ENCODE data around the gene RCOR2.

RCOR2 gene

DNA sequence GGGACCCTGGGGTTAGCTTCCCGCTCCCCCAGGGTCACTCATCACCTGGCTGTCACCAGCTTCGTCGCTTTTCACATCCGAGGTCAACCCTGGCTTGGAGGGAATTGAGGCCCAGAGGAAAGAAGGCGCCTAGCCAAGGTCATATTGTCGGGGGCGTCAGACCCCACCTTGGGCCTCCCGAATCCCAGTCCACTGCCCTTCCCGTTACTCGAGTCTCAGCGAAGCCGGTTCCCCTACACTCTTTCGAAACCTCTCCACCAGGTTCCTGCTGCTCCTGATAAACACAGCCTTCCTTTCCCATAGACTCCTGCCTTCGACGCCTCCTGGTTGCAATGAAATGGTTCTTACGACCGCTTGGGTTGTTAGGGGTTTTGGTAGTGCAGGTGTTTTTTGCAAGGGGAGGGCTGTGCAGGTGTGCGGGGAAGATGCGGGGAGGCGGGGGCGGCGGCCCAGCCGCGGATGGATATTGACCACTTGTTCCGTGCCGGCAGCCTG is 22.5 kb upstream of the RCOR2 start:
- DNase-seq (ENCODE audit: low read depth in 1 of 2, low spot score in 1 of 2), result peak in 1 of 2 experiments; percentile 54
- no peak for TF ChIP-seq JUND (IDR thresholded peaks at IDR 0.05; ENCODE audit: low read depth)
- in situ Hi-C loops (cut with HindIII; ENCODE audit: low pct_unique_long_range_greater_than_20kb, low sequenced_read_pairs), result no loop called here

DNA sequence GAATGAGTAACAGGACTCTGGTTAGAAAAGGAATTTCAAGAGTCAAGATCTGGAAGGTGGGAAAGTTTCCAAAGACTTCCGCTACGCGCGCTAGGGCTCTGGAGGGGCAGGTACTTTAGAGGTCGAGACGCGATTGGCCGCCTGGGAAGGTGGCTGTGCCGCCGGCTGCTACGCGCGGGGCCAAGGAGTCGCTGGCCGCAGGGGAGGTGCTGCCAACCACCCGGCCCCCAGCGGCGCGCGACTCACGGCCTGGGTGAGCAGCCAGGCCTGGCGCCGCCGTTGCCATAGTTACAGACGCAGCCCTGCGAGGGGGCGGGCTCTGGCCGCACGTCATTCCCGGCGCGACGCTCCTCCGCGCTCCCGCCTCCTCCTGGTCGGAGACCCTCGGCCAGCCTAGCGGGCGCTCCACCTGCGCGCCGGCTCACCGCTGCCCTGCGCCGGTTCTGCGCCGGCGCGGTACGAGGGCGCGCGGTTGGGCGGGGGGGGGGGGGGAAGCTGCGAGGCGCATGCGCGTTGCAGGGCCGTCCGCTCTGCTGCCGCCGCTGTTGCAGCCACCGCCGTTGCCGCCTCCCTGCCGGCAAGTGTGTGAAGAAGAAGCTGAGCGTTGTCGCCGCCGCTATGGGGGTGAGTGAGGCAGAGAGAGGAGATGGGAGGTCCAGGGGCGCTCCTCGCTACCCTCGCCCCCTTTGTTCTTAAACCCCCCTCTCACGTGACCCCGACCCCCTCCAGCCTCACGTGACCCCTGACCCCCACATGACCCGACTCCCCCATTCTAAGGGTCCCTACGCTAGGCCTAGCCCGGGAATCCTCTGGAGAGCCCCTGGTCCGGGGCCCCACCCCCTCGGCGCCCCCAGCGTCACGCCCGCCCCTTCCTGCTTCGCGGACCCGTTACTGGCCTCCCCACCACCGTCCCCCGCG is 21.8 kb upstream of the RCOR2 start, which contains the start of gene NAA40:
Gene NAA40, plus strand, starts transcription at position 524 of the 918 bp plus-strand sequence. Its CDS starts 95 bp downstream, at position 619.
- no peak for TF ChIP-seq JUND (IDR thresholded peaks at IDR 0.05; ENCODE audit: low read depth)
- in situ Hi-C loops (cut with HindIII; ENCODE audit: low pct_unique_long_range_greater_than_20kb, low sequenced_read_pairs), result no loop called here
- DNase-seq (ENCODE audit: low read depth in 1 of 2, low spot score in 1 of 2), result peak; percentile 96 to 99

DNA sequence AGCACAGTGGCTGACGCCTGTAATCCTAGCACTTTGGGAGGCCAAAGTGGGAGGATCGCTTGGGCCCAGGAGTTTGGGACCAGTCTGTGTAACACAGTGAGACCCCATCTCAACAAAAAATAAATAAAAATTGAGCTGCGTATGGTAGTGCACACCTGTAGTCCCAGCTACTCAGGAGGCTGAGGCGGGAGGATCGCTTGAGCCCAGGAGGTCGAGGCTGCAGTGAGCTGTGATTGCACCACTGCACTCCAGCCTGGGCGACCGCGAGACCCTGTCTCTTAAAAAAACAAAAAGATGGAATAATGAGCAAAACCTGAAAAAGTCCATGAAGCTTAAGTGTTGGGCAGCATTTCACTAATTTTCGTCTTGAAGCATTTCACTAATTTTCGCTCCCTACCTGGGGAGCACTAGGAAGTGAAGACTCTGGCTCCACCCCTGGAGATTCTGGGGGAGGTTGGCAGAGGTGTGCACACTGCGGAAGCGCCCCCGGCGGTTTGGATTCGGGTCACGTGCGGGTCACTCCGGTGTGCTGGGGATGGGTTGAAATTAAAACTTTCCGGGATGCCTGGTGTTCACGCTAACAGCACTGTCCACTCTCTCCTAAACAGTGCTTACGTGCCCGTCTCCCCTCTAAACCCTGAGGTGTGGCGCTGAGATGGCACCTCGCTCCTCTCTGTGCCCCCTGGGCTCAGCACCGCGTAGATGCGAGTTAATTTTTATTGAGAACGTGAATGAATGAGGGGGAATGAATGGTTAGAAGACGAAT is 20.9 kb upstream of the RCOR2 start:
- DNase-seq (ENCODE audit: low read depth in 1 of 2, low spot score in 1 of 2), result peak; percentile 66 to 87
- TF ChIP-seq JUND (IDR thresholded peaks at IDR 0.05; ENCODE audit: low read depth), result no peak
- in situ Hi-C loops (cut with HindIII; ENCODE audit: low pct_unique_long_range_greater_than_20kb, low sequenced_read_pairs), result no loop called here

DNA sequence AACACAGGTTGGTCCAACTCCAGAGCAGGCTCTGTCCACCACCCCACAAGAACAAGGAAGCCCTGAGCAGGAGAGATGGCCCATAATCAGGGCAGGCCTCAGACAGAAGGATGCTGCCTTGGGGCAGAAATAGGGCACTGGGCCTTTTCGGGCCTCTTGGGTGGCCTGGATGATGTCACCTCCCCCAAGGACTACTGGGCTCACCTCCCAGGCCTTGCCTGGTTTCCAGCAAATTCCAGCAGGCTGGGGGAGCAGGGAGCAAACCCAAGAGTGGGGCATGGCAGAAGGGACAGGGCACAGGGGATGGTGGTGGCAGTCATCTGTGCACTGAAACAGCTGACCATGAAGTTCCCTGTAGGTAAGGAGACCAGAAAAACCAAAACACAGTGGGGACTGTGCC is 16.5 kb upstream of the RCOR2 start:
- TF ChIP-seq JUND (IDR thresholded peaks at IDR 0.05; ENCODE audit: low read depth), result no peak
- in situ Hi-C loops (cut with HindIII; ENCODE audit: low pct_unique_long_range_greater_than_20kb, low sequenced_read_pairs), result loop anchor here (5.0 kb wide), 1 partner anchor 96 kb away; the partner anchor contains the start of gene MARK2
- no peak for DNase-seq (ENCODE audit: low read depth in 1 of 2, low spot score in 1 of 2)

DNA sequence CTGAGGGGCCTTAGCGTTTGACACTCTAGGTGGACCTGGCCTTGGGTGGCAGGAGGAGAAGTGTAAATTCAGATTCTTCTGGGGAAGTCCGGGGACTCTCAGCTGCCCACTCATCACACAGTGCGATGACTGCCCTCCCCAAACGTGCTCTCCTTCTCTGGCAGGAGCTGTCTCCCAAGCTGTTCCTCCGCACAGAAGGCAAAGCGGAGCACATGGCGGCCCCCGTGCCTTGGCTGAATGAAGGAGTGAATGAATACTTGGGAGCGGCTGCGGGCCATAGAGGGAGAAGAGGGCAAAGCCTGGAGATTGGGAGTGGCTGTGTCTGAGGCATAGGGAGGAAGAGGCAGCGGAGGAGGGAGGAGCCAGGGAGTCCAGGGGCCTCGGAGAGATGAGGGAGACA is 14.9 kb upstream of the RCOR2 start:
- DNase-seq (ENCODE audit: low read depth in 1 of 2, low spot score in 1 of 2), result no peak
- TF ChIP-seq JUND (IDR thresholded peaks at IDR 0.05; ENCODE audit: low read depth), result no peak
- in situ Hi-C loops (cut with HindIII; ENCODE audit: low pct_unique_long_range_greater_than_20kb, low sequenced_read_pairs), result loop anchor here (5.0 kb wide), 1 partner anchor 95 kb away; the partner anchor contains the start of gene MARK2

DNA sequence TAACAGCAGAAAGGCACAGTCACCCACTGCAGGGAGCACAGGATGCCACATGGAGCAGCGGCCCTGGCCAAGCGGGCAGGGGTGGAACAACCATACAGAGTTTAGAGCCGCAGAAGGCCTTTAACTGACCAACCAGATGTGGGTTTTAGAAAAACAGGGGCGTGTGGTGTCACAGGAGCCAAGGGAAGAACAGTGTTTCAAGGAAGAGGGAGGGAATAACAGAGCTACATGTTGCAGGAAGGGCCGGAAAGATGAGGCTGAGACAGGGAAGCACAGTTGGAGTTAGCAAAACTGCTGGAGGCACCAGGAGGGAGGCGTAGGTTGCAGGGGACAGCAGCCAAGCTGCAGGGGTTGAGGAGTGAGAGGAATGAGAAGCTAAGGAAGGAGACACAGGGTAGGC is 14.1 kb upstream of the RCOR2 start:
- TF ChIP-seq JUND (IDR thresholded peaks at IDR 0.05; ENCODE audit: low read depth), result no peak
- in situ Hi-C loops (cut with HindIII; ENCODE audit: low pct_unique_long_range_greater_than_20kb, low sequenced_read_pairs), result loop anchor here (5.0 kb wide), 1 partner anchor 94 kb away; the partner anchor contains the start of gene MARK2
- no peak for DNase-seq (ENCODE audit: low read depth in 1 of 2, low spot score in 1 of 2)

DNA sequence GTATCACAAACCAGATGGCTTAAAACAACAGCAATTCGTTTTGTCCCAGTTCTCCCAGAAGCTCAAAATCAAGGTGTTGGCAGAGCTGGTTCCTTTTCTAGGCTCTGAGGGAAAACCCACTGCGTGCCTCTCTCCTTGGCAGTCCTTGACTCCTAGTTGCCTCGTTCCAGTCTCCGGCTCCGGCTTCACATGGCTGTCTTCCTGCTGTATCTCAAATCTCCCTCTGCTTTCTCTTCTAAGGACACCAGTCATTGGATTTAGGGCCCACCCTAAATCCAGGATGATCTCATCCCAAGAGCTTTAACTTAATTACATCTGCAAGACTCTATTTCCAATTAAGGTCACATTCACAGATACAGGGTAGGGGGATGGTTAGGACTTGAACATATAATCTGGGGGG is 12.7 kb upstream of the RCOR2 start:
- DNase-seq (ENCODE audit: low read depth in 1 of 2, low spot score in 1 of 2), result no peak
- in situ Hi-C loops (cut with HindIII; ENCODE audit: low pct_unique_long_range_greater_than_20kb, low sequenced_read_pairs), result loop anchor here (5.0 kb wide), 1 partner anchor 92 kb away; the partner anchor contains the start of gene MARK2
- no peak for TF ChIP-seq JUND (IDR thresholded peaks at IDR 0.05; ENCODE audit: low read depth)

DNA sequence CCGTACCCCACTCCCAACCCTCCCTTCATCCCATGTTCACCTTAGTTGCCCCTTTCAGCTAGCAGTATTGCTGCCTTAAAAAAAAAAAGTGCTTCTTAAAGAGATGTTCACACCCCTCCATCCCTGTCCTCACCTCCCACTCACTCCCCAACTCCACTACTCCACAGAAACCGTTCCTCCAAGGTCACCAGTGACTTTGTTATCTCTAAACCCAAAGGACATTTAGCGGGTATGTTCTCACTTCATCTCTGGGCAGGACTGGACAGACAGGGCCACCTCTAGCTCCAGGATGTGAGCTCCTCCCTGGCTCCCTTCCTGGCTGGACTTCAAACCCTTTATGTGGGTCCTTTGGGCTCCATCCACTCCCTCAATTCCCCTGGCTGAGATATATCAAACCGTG is 6.4 kb upstream of the RCOR2 start:
- in situ Hi-C loops (cut with HindIII; ENCODE audit: low pct_unique_long_range_greater_than_20kb, low sequenced_read_pairs), result no loop called here
- no peak for TF ChIP-seq JUND (IDR thresholded peaks at IDR 0.05; ENCODE audit: low read depth)
- DNase-seq (ENCODE audit: low read depth in 1 of 2, low spot score in 1 of 2), result no peak

DNA sequence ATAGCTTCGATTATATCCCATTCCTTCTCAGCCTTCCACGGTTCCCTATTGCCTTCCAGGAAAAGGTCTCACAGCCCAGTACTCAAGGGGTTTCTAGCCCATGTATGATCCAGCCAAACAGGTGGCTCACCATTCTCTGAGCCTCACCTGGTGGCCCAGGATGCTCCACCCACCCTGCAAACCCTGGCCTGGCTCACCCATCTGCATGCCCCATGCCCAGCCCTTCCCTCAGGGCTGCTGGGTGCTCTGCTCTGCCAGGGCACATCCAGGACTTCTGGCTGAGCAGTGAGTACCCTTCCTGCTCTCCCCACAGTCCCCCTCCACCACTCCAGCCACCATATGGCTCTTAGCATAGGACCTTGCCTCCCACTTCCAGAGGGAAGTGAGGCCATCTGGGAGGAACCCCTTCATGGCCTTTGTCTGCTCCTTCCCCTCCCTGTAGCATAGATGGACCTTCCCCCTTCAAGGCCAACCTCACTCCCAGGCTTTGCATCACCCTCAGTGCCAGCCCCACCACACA is 5.8 kb upstream of the RCOR2 start:
- no peak for TF ChIP-seq JUND (IDR thresholded peaks at IDR 0.05; ENCODE audit: low read depth)
- no peak for DNase-seq (ENCODE audit: low read depth in 1 of 2, low spot score in 1 of 2)
- in situ Hi-C loops (cut with HindIII; ENCODE audit: low pct_unique_long_range_greater_than_20kb, low sequenced_read_pairs), result no loop called here

DNA sequence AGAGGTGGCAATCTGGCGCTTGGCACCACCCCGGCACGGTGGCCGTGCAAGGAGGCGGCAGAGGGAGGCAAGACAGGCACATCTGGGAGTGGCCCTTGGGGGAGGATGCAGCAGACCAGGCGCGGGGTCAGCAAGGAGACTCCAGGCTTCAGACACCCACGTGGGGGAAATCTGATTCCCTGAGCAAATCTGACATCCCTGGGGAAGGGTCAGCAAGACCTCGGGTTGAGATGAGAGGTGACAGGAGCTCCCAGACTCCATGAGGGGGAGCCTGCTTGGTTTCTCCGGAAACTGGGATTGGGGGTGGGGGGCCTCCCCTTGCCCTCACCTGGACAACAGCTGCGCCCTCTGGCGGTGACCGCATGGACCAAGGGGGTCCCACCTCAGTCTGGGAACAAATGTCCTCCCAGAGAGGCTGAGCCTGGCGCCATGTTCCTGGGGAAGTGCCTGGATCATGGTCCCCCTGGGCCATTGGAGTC is 4.0 kb upstream of the RCOR2 start:
- in situ Hi-C loops (cut with HindIII; ENCODE audit: low pct_unique_long_range_greater_than_20kb, low sequenced_read_pairs), result no loop called here
- DNase-seq (ENCODE audit: low read depth in 1 of 2, low spot score in 1 of 2), result no peak
- TF ChIP-seq JUND (IDR thresholded peaks at IDR 0.05; ENCODE audit: low read depth), result no peak

DNA sequence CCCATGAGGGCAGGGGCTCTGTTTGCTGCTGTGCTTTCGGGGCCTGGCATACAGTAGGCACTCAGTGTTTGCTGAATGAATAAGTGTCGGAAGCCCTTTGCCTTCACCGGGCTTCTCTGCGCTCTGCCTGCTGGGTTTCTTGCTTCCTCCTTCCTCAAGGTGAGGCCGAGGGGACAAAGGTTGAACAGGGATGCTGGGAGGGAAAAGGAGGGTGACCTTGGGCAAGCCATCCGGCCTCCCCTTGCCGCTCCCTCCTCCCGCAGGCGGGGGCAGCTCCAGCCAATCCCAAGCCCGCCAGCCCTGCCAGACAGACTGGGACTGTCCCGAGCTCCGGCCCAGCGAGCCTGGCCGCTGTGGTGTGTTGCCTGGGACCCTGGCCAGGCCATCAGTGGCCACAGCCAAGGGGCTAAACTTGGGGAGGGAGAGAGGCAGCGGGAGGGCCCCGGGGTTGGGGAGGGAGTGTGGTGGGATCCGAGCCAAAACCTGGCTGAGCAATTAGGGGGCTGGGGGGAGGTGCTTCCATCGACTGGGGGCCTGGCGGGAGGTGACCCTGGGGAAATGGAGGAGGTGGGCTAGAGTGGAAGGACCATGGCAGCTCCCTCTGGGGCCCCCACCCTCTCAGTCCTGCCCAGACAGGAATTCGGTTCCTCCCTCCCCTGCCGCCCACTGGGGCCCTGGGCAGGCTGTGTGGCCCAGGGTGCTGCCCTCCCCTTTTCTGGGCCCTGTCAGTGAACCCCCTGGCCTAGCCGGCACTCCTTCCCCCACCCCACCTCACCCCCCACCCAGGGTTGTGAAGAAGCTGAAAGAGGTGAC is 3.4 kb upstream of the RCOR2 start:
- TF ChIP-seq JUND (IDR thresholded peaks at IDR 0.05; ENCODE audit: low read depth), result no peak
- DNase-seq (ENCODE audit: low read depth in 1 of 2, low spot score in 1 of 2), result no peak
- in situ Hi-C loops (cut with HindIII; ENCODE audit: low pct_unique_long_range_greater_than_20kb, low sequenced_read_pairs), result no loop called here

All from T47D (cell line).